ENCODE data around the gene CHCHD3. TPM values are rescaled to one million over a fixed set of nuclear protein-coding genes. Genes with fewer than 3 reads are reported as not detected.

CHCHD3 gene
- polyA plus RNA-seq, 2 of the 4 experiments (the other 2 are of a cell fraction) = 96.7 to 139 TPM

GRCh38 chr7:132855901-132856300 is 226.0 kb downstream of the CHCHD3 start:
- Histone ChIP-seq H3K4me2 (no peak overlapping the region), H3K4me1 (no peaks in the 10 kb centered on the region), H3K27ac (no peak overlapping the region), H3K9me3 (no peaks in the 10 kb centered on the region), H3K4me3 (no peak overlapping the region)
- ChIA-PET POLR2A (no interaction called here), CTCF (no interaction called here)
- TF ChIP-seq EP300 (IDR thresholded peaks at IDR 0.05) = no peak
- no peak for TF ChIP-seq HOXB5 (CRISPR knock-in tag; IDR thresholded peaks at IDR 0.05)
- TF ChIP-seq PBX3 (IDR thresholded peaks at IDR 0.05) = no peak
- TF ChIP-seq SREBF2 (IDR thresholded peaks at IDR 0.05) = no peak
- no peak for TF ChIP-seq HOXA7 (CRISPR knock-in tag; IDR thresholded peaks at IDR 0.05)
- no peak for TF ChIP-seq NFE2L2 (conservative IDR thresholded peaks at IDR 0.05; ENCODE audit: low read length)
- no peak for TF ChIP-seq MYC (IDR thresholded peaks at IDR 0.05; ENCODE audit: borderline replicate concordance, low read length)
- no peak for TF ChIP-seq EHMT2 (IDR thresholded peaks at IDR 0.05; ENCODE audit: low read depth)
- TF ChIP-seq ZSCAN20 (CRISPR knock-in tag; IDR thresholded peaks at IDR 0.05) = no peak
- no peak for TF ChIP-seq E2F6 (IDR thresholded peaks at IDR 0.05; ENCODE audit: borderline replicate concordance, low read depth)
- TF ChIP-seq NR3C1 (IDR thresholded peaks at IDR 0.05) = no peak
- TF ChIP-seq KDM5A (IDR thresholded peaks at IDR 0.05) = no peak
- no peak for TF ChIP-seq BHLHE40 (IDR thresholded peaks at IDR 0.05; ENCODE audit: low read depth, low read length)
- no peak for TF ChIP-seq CHD4 (IDR thresholded peaks at IDR 0.05; ENCODE audit: borderline replicate concordance)
- no peak for TF ChIP-seq NPAS2 (CRISPR knock-in tag; IDR thresholded peaks at IDR 0.05; ENCODE audit: borderline replicate concordance)
- no peak for TF ChIP-seq CBX2 (IDR thresholded peaks at IDR 0.05; ENCODE audit: borderline replicate concordance, low read depth)
- FAIRE-seq (no peak), DNase-seq (ENCODE audit: low read depth in 1 of 2, low spot score in 1 of 2) (no peak), ATAC-seq (no peak)
- 95% methylated on average over 2 of the region's 2 CpGs for WGBS (ENCODE audit: missing lambda C conversion rate)

- H3K4me1 ChIP-seq = no peaks in the 10 kb centered on the region
- H3K4me3 ChIP-seq = no peak overlapping the region
- H3K9me3 ChIP-seq = no peaks in the 10 kb centered on the region
- DNase-seq (ENCODE audit: low read depth in 1 of 2, low spot score in 1 of 2) (no peak), ATAC-seq (no peak), FAIRE-seq (no peak)
- TF ChIP-seq HEYL (CRISPR knock-in tag; IDR thresholded peaks at IDR 0.05) (no peak), MAX (IDR thresholded peaks at IDR 0.05) (no peak), CEBPB (IDR thresholded peaks at IDR 0.05) (peak in 1 of 2 experiments; percentile 50; a peak in 3 of 4 replicates), RFX5 (IDR thresholded peaks at IDR 0.05) (no peak)
- CTCF ChIA-PET = no interaction called here
- H3K27ac ChIP-seq = no peak overlapping the region
- POLR2A ChIA-PET = no interaction called here
- H3K4me2 ChIP-seq = no peak overlapping the region
- 93% methylated on average over 1 of the region's 1 CpG for WGBS (ENCODE audit: missing lambda C conversion rate)
Observed at GRCh38 chr7:132854238-132854637, 227.7 kb downstream of the CHCHD3 start.

GRCh38 chr7:132847376-132847775 is 234.5 kb downstream of the CHCHD3 start:
- TF ChIP-seq CBX8 (IDR thresholded peaks at IDR 0.05) (no peak), HES2 (IDR thresholded peaks at IDR 0.05) (no peak), KDM5A (IDR thresholded peaks at IDR 0.05) (no peak), JUNB (IDR thresholded peaks at IDR 0.05) (no peak), ZSCAN20 (CRISPR knock-in tag; IDR thresholded peaks at IDR 0.05) (no peak), SREBF2 (IDR thresholded peaks at IDR 0.05) (no peak), NPAS2 (CRISPR knock-in tag; IDR thresholded peaks at IDR 0.05; ENCODE audit: borderline replicate concordance) (no peak), NFE2L2 (conservative IDR thresholded peaks at IDR 0.05; ENCODE audit: low read length) (no peak), USF2 (IDR thresholded peaks at IDR 0.05) (no peak), CTCF (IDR thresholded peaks at IDR 0.05) (no peak), TFCP2L1 (CRISPR knock-in tag; IDR thresholded peaks at IDR 0.05) (no peak), CHD4 (IDR thresholded peaks at IDR 0.05; ENCODE audit: borderline replicate concordance) (no peak), FOSB (CRISPR knock-in tag; IDR thresholded peaks at IDR 0.05) (no peak), PBX3 (IDR thresholded peaks at IDR 0.05) (no peak), RFX5 (IDR thresholded peaks at IDR 0.05) (no peak), HDAC2 (IDR thresholded peaks at IDR 0.05) (no peak), RAD21 (conservative IDR thresholded peaks at IDR 0.05 in 1 of 2, IDR thresholded peaks at IDR 0.05 in 1 of 2) (no peak), SMC3 (IDR thresholded peaks at IDR 0.05) (no peak)
- Histone ChIP-seq H3K4me1 (no peaks in the 10 kb centered on the region), H3K9me3 (no peaks in the 10 kb centered on the region), H3K4me3 (no peak overlapping the region), H3K4me2 (no peak overlapping the region), H3K27ac (no peak overlapping the region)
- CTCF ChIA-PET = no interaction called here
- 94% methylated on average over 7 of the region's 7 CpGs for whole genome bisulfite sequencing (ENCODE audit: missing lambda C conversion rate)
- POLR2A ChIA-PET = no interaction called here
- no peak for FAIRE-seq
- ATAC-seq = no peak
- no peak for DNase-seq (ENCODE audit: low read depth in 1 of 2, low spot score in 1 of 2)
